Measurements from ENCODE around the gene RFC2. TPM values are rescaled to one million over a fixed set of nuclear protein-coding genes. Genes with fewer than 3 reads are reported as not detected.
"Not testable (repeated sequence)": the region's sequence is repeated elsewhere in the genome, so short reads cannot be mapped to it uniquely, and the experiment has no call there.

The RFC2 gene
- total and polyA plus RNA-seq, 5 donors = 8.9 to 11.5 (median 9.1) TPM

- DNase-seq (peak in 1 of 3 donors; percentile 44), ATAC-seq (no peak)
- intact Hi-C loops (cut with DNase I) = no loop called here
- no peak overlapping the region for H3K27ac ChIP-seq (ENCODE audit: low read length)
- 81% methylated on average over 15 of the region's 15 CpGs for WGBS
- no peak overlapping the region for H3K4me3 ChIP-seq (ENCODE audit: low read length)
- H3K27me3 ChIP-seq (ENCODE audit: control insufficient read depth, insufficient read depth) = no peaks in the 10 kb centered on the region
- H3K9me3 ChIP-seq (ENCODE audit: control insufficient read depth, low read length) = no peaks in the 10 kb centered on the region
- H3K4me1 ChIP-seq (ENCODE audit: control insufficient read depth, insufficient read depth, low read length) = no peaks in the 10 kb centered on the region
Measured at GRCh38 chr7:74215921-74216320, 38.3 kb downstream of the RFC2 start.

DNA sequence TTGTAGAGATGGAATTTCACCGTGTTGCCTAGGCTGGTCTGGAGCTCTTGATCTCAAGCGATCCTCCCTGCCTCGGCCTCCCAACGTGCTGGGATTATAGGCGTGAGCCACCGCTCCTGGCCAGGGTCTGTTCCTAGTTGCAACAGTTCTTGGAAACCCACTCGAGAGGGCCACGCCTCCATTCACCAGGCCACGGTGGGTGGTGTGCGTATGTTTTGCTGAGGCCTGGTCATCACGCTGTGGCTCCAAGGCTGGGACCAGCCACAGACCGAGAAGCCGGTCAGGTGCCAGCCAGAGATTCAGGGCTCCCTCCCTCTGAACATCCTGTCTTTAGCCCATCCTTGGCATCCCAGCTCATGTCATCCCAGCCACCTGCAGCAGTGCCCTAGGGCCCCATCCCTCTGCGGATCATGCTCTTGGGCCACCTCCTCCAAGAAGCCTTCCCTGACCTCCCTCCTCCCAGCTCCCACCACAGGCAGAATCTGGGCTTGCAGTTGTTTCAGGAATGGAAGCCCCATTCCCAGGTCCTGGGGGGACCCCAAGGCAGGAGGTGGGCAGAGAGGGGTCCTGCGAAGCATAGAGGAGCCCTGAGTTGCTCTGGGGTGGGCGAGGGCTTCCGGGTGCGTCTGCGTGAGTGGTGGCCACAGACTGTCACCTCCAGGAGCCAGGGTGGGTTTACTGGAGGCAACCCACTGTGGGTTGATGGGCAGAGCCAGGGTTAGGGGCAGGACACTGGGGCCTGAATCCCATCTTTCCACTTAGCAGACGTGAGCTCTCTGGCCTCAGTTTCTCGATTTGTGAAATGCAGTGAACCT lies 39.2 kb downstream of the RFC2 start:
- no peaks in the 10 kb centered on the region for H3K9me3 ChIP-seq (ENCODE audit: control insufficient read depth, low read length)
- no peak overlapping the region for H3K27ac ChIP-seq (ENCODE audit: low read length)
- H3K27me3 ChIP-seq (ENCODE audit: control insufficient read depth, insufficient read depth) = no peaks in the 10 kb centered on the region
- H3K4me3 ChIP-seq (ENCODE audit: low read length) = no peak overlapping the region
- DNase-seq = no peak
- H3K4me1 ChIP-seq (ENCODE audit: control insufficient read depth, insufficient read depth, low read length) = no peaks in the 10 kb centered on the region
- intact Hi-C loops (cut with DNase I) = no loop called here
- 88% methylated on average over 21 of the region's 21 CpGs for WGBS
- no peak for ATAC-seq

GRCh38 chr7:74212661-74213060 lies 41.5 kb downstream of the RFC2 start:
- Histone ChIP-seq H3K4me1 (ENCODE audit: control insufficient read depth, insufficient read depth, low read length) (no peaks in the 10 kb centered on the region), H3K9me3 (ENCODE audit: control insufficient read depth, low read length) (no peaks in the 10 kb centered on the region), H3K4me3 (ENCODE audit: low read length) (no peak overlapping the region), H3K27ac (ENCODE audit: low read length) (no peak overlapping the region), H3K27me3 (ENCODE audit: control insufficient read depth, insufficient read depth) (no peaks in the 10 kb centered on the region)
- 84% methylated on average over 11 of the region's 11 CpGs for WGBS
- no peak for DNase-seq
- intact Hi-C loops (cut with DNase I) = no loop called here
- no peak for ATAC-seq

- H3K9me3 ChIP-seq (ENCODE audit: control insufficient read depth, low read length); H3K4me1 ChIP-seq (ENCODE audit: control insufficient read depth, insufficient read depth, low read length); H3K27ac ChIP-seq (ENCODE audit: low read length); ATAC-seq; H3K27me3 ChIP-seq (ENCODE audit: control insufficient read depth, insufficient read depth); DNase-seq; H3K4me3 ChIP-seq (ENCODE audit: low read length): not testable (repeated sequence)
- intact Hi-C loops (cut with DNase I) = loop anchor here (5.0 to 10.0 kb wide), 4 partner anchors 143 to 343 kb away; partner anchors contain the start of gene TMEM270 (in 2 of the 4)
- WGBS = 93% methylated on average over 7 of the region's 7 CpGs
Measured at GRCh38 chr7:74208241-74208640, 46.0 kb downstream of the RFC2 start.

- intact Hi-C loops (cut with DNase I) = loop anchor here (2.0 to 10.0 kb wide), 5 partner anchors 143 to 343 kb away; partner anchors contain the start of gene TMEM270 (in 2 of the 4)
- Histone ChIP-seq H3K9me3 (ENCODE audit: control insufficient read depth, low read length) (no peaks in the 10 kb centered on the region), H3K4me3 (ENCODE audit: low read length) (no peak overlapping the region), H3K27me3 (ENCODE audit: control insufficient read depth, insufficient read depth) (no peaks in the 10 kb centered on the region), H3K27ac (ENCODE audit: low read length) (no peak overlapping the region), H3K4me1 (ENCODE audit: control insufficient read depth, insufficient read depth, low read length) (no peaks in the 10 kb centered on the region)
- DNase-seq = peak in 2 of 3 donors; percentile 12 to 41
- 86% methylated on average over 11 of the region's 11 CpGs for WGBS
- no peak for ATAC-seq
Measured at GRCh38 chr7:74207586-74207985, 46.6 kb downstream of the RFC2 start.

DNA sequence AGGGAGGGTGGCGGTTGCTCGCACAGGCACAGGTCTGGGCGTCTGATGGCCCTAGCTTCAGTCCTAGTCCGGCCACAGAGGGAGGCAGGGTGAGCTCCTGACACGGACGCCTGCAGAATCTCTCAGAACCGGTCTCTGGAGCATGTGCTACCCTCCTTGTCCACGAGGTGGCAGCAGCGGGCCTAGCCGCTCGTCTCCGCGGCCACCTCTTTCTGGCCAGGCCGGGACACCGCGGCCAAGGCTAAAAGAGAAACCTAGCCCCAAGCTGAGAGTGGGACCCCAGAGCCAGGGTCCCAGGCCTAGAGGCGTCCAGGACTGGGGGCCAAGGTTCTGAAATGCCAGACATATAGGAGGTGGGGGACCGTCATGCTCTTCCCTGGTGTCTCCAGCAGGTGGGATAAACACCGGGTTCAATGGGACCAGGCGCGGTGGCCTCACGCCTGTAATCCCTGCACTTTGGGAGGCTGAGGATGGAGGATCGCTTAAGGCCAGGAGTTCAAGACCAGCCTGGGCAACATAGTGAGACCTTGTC lies 47.5 kb downstream of the RFC2 start:
- DNase-seq (peak; percentile 86 to 95 (median 94)), ATAC-seq (peak; percentile 74 to 86)
- WGBS = 17% methylated on average over 23 of the region's 23 CpGs
- H3K27me3 ChIP-seq (ENCODE audit: control insufficient read depth, insufficient read depth) = no peaks in the 10 kb centered on the region
- H3K4me1 ChIP-seq (ENCODE audit: control insufficient read depth, insufficient read depth, low read length) = no peaks in the 10 kb centered on the region
- no peak overlapping the region for H3K27ac ChIP-seq (ENCODE audit: low read length)
- no peaks in the 10 kb centered on the region for H3K9me3 ChIP-seq (ENCODE audit: control insufficient read depth, low read length)
- intact Hi-C loops (cut with DNase I) = loop anchor here (2.0 to 10.0 kb wide), 5 partner anchors 142 to 342 kb away; partner anchors contain the start of gene TMEM270 (in 2 of the 4)
- H3K4me3 ChIP-seq (ENCODE audit: low read length) = no peak overlapping the region

DNA sequence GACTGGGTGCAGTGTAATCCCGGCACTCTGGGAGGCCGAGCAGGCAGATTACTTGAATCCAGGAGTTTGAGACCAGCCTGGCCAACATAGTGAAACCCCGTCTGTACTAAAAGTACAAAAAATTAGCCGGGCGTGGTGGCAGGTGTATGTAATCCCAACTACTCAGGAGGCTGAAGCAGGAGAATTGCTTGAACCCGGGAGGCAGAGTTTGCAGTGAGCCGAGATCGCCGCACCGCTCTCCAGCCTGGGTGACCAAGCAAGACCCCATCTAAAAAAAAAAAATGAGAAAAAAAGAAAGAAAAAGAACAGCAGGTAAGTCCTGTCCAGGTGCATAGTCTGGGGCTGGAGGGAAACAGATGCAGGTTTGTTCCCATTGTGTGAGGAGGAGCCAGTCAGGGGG lies 48.1 kb downstream of the RFC2 start:
- 82% methylated on average over 10 of the region's 10 CpGs for WGBS
- H3K27me3 ChIP-seq (ENCODE audit: control insufficient read depth, insufficient read depth); H3K9me3 ChIP-seq (ENCODE audit: control insufficient read depth, low read length); ATAC-seq; H3K27ac ChIP-seq (ENCODE audit: low read length); H3K4me3 ChIP-seq (ENCODE audit: low read length); H3K4me1 ChIP-seq (ENCODE audit: control insufficient read depth, insufficient read depth, low read length): not testable (repeated sequence)
- intact Hi-C loops (cut with DNase I) = loop anchor here (2.0 to 10.0 kb wide), 5 partner anchors 141 to 341 kb away; partner anchors contain the start of gene TMEM270 (in 2 of the 4)
- peak in 1 of 3 donors; percentile 2 for DNase-seq

GRCh38 chr7:74203956-74204618 lies 50.1 kb downstream of the RFC2 start:
- DNase-seq = no peak
- ATAC-seq = no peak
- intact Hi-C loops (cut with DNase I) = loop anchor here (10.0 kb wide), 2 partner anchors 139 to 339 kb away; partner anchors contain the start of gene TMEM270 (in 2 of the 4)
- no peak overlapping the region for H3K4me3 ChIP-seq (ENCODE audit: low read length)
- no peaks in the 10 kb centered on the region for H3K9me3 ChIP-seq (ENCODE audit: control insufficient read depth, low read length)
- 85% methylated on average over 1 of the region's 1 CpG for WGBS
- H3K4me1 ChIP-seq (ENCODE audit: control insufficient read depth, insufficient read depth, low read length) = no peaks in the 10 kb centered on the region
- no peaks in the 10 kb centered on the region for H3K27me3 ChIP-seq (ENCODE audit: control insufficient read depth, insufficient read depth)
- H3K27ac ChIP-seq (ENCODE audit: low read length) = no peak overlapping the region

- H3K4me1 ChIP-seq (ENCODE audit: control insufficient read depth, insufficient read depth, low read length) = no peaks in the 10 kb centered on the region
- DNase-seq (peak in 2 of 3 donors; percentile 18 to 48), ATAC-seq (no peak)
- H3K4me3 ChIP-seq (ENCODE audit: low read length) = no peak overlapping the region
- no peaks in the 10 kb centered on the region for H3K9me3 ChIP-seq (ENCODE audit: control insufficient read depth, low read length)
- intact Hi-C loops (cut with DNase I) = loop anchor here (10.0 kb wide), 2 partner anchors 138 to 338 kb away; partner anchors contain the start of gene TMEM270 (in 2 of the 4)
- no peak overlapping the region for H3K27ac ChIP-seq (ENCODE audit: low read length)
- no peaks in the 10 kb centered on the region for H3K27me3 ChIP-seq (ENCODE audit: control insufficient read depth, insufficient read depth)
- 46% methylated on average over 12 of the region's 12 CpGs for WGBS
Measured at GRCh38 chr7:74202841-74203556, 51.2 kb downstream of the RFC2 start.

DNA sequence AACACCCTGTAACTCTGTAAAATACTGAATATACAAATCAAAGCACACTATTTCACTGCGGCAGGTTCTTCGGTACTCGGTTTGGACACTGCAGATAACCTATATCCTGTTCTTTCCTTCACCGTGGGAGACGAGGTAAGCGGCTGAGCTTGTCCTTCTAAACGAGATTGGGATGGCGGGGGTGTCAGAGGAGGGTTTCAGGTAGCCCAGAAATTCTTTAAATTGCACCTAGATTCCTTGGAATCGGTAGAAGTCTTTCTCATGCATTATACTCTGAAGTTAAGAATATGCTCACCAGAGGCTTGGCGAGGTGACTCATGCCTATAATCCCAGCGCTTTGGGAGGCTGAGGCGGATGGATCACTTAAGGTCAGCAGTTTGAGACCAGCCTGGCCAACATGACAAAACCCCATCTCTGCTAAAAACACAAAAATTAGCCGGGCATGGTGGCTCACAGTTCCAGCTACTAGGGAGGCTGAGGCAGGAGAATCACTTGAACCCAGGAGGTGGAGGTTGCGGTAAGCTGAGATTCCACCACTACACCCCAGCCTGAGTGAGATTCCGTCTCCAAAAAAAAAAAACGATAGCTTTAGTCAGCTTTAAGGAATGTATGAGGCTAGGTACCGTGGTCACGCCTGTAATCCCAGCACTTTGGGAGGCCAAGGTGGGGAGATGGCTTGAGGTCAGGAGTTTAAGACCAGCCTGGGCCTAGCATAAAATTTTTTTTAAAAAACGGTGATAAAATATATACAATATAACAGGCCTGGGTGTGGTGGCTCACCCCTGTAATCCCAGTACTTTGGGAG lies 54.4 kb downstream of the RFC2 start:
- H3K27ac ChIP-seq (ENCODE audit: low read length) = no peak overlapping the region
- DNase-seq = no peak
- no peaks in the 10 kb centered on the region for H3K4me1 ChIP-seq (ENCODE audit: control insufficient read depth, insufficient read depth, low read length)
- no peaks in the 10 kb centered on the region for H3K27me3 ChIP-seq (ENCODE audit: control insufficient read depth, insufficient read depth)
- no peaks in the 10 kb centered on the region for H3K9me3 ChIP-seq (ENCODE audit: control insufficient read depth, low read length)
- no peak overlapping the region for H3K4me3 ChIP-seq (ENCODE audit: low read length)
- ATAC-seq = no peak
- 82% methylated on average over 19 of the region's 19 CpGs for WGBS
- intact Hi-C loops (cut with DNase I) = loop anchor here (10.0 kb wide), 2 partner anchors 135 to 335 kb away; partner anchors contain the start of gene TMEM270 (in 2 of the 4)
